ENCODE measurements around the gene ANKLE1. TPM values are rescaled to one million over a fixed set of nuclear protein-coding genes. Genes with fewer than 3 reads are reported as not detected.

ANKLE1 gene
- total and polyA plus RNA-seq, 2 experiments from 2014 or later: 9.1 to 20.2 TPM

DNA sequence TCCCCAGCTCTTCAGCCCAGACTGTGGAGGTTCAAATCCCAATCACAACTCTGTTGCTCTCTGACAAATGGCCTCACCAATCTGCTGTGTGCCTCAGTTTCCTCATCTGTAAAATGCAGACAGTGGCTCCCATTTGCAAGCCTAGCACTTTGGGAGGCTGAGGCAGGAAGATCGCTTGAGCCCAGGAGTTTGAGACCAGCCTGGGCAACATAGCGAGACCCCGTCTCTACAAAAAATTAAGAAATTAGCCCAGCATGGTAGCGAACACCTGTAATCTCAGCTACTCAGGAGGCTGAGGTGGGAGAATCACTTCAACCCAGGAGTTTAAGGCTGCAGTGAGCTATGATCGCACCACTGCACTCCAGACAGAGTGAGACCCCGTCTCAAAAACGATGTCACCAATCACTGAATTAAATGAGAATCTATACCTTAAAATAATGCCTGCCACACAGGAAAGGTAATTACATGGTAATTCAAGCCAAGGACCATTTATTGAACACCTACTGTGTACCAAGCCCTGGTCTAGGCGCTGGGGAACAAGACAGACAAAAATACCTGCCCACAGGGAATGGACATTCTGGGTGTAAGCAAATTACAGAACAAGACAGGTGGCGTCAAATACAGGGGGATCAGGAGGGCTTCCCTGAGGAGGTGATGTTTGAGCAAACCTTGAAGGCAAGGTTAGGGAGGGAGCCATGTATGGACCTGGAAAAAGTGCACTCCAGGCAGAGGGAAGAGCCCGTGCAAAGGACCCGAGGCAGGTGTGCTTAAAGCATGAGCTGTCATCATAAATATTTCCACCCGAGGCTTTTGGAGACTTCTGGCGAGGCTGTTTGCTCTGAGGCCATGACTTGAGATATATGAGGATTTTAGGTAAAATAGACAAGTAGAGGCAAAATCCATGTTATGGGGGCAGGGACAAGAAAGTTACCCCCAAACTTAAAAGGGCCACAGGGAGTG, 43.7 kb upstream of the ANKLE1 start:
- peaks cover 36% of the 10 kb centered on the region for H3K4me1 Mint-ChIP-seq
- no peak overlapping the region for H3K27ac Mint-ChIP-seq
- peaks cover 37% of the 10 kb centered on the region for H3F3A ChIP-seq (replicated peaks; ENCODE audit: low read depth)
- no peak for DNase-seq (ENCODE audit: low spot score)
- H3K9me2 ChIP-seq (ENCODE audit: insufficient read depth): no peaks in the 10 kb centered on the region
- H3K27me3 ChIP-seq (ENCODE audit: insufficient read depth): no peaks in the 10 kb centered on the region
- H3K79me2 ChIP-seq (replicated peaks; ENCODE audit: insufficient read depth): peaks cover 65% of the 10 kb centered on the region
- peaks cover 14% of the 10 kb centered on the region for H3K4me1 ChIP-seq (ENCODE audit: insufficient read depth)
- peak overlapping the region; percentile 26; the same call in 1 of the 3 replicates for H3K4me3 Mint-ChIP-seq
- no peaks in the 10 kb centered on the region; the same call in 1 of the 2 replicates for H3K36me3 ChIP-seq (ENCODE audit: insufficient read depth)
- no peak overlapping the region for H3K27ac ChIP-seq (ENCODE audit: low read depth)
- H4K20me1 ChIP-seq (replicated peaks; ENCODE audit: insufficient read depth): peaks cover 21% of the 10 kb centered on the region
- H3K36me3 Mint-ChIP-seq (ENCODE audit: low read depth): peaks cover 38% of the 10 kb centered on the region
- peaks cover 15% of the 10 kb centered on the region for H3K27me3 Mint-ChIP-seq (ENCODE audit: insufficient read depth, low read depth, poor library complexity)
- TF ChIP-seq, protein P1, sequence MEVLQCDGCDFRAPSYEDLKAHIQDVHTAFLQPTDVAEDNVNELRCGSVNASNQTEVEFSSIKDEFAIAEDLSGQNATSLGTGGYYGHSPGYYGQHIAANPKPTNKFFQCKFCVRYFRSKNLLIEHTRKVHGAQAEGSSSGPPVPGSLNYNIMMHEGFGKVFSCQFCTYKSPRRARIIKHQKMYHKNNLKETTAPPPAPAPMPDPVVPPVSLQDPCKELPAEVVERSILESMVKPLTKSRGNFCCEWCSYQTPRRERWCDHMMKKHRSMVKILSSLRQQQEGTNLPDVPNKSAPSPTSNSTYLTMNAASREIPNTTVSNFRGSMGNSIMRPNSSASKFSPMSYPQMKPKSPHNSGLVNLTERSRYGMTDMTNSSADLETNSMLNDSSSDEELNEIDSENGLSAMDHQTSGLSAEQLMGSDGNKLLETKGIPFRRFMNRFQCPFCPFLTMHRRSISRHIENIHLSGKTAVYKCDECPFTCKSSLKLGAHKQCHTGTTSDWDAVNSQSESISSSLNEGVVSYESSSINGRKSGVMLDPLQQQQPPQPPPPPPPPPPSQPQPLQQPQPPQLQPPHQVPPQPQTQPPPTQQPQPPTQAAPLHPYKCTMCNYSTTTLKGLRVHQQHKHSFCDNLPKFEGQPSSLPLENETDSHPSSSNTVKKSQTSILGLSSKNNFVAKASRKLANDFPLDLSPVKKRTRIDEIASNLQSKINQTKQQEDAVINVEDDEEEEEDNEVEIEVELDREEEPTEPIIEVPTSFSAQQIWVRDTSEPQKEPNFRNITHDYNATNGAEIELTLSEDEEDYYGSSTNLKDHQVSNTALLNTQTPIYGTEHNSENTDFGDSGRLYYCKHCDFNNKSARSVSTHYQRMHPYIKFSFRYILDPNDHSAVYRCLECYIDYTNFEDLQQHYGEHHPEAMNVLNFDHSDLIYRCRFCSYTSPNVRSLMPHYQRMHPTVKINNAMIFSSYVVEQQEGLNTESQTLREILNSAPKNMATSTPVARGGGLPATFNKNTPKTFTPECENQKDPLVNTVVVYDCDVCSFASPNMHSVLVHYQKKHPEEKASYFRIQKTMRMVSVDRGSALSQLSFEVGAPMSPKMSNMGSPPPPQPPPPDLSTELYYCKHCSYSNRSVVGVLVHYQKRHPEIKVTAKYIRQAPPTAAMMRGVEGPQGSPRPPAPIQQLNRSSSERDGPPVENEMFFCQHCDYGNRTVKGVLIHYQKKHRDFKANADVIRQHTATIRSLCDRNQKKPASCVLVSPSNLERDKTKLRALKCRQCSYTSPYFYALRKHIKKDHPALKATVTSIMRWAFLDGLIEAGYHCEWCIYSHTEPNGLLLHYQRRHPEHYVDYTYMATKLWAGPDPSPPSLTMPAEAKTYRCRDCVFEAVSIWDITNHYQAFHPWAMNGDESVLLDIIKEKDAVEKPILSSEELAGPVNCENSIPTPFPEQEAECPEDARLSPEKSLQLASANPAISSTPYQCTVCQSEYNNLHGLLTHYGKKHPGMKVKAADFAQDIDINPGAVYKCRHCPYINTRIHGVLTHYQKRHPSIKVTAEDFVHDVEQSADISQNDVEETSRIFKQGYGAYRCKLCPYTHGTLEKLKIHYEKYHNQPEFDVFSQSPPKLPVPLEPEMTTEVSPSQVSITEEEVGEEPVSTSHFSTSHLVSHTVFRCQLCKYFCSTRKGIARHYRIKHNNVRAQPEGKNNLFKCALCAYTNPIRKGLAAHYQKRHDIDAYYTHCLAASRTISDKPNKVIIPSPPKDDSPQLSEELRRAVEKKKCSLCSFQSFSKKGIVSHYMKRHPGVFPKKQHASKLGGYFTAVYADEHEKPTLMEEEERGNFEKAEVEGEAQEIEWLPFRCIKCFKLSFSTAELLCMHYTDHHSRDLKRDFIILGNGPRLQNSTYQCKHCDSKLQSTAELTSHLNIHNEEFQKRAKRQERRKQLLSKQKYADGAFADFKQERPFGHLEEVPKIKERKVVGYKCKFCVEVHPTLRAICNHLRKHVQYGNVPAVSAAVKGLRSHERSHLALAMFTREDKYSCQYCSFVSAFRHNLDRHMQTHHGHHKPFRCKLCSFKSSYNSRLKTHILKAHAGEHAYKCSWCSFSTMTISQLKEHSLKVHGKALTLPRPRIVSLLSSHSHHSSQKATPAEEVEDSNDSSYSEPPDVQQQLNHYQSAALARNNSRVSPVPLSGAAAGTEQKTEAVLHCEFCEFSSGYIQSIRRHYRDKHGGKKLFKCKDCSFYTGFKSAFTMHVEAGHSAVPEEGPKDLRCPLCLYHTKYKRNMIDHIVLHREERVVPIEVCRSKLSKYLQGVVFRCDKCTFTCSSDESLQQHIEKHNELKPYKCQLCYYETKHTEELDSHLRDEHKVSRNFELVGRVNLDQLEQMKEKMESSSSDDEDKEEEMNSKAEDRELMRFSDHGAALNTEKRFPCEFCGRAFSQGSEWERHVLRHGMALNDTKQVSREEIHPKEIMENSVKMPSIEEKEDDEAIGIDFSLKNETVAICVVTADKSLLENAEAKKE (CRISPR knock-in tag; IDR thresholded peaks at IDR 0.05): no peak
- TF ChIP-seq JUNB (IDR thresholded peaks at IDR 0.05; ENCODE audit: unreplicated experiment): no peak
- no peak for TF ChIP-seq ZNF114 (CRISPR knock-in tag; IDR thresholded peaks at IDR 0.05)
- TF ChIP-seq EZH2 (IDR thresholded peaks at IDR 0.05; ENCODE audit: low read depth, unreplicated experiment): no peak
- TF ChIP-seq ZNF331 (CRISPR knock-in tag; IDR thresholded peaks at IDR 0.05; ENCODE audit: low read depth): no peak
- TF ChIP-seq NANOG (IDR thresholded peaks at IDR 0.05; ENCODE audit: borderline replicate concordance): no peak
- TF ChIP-seq, protein P2, sequence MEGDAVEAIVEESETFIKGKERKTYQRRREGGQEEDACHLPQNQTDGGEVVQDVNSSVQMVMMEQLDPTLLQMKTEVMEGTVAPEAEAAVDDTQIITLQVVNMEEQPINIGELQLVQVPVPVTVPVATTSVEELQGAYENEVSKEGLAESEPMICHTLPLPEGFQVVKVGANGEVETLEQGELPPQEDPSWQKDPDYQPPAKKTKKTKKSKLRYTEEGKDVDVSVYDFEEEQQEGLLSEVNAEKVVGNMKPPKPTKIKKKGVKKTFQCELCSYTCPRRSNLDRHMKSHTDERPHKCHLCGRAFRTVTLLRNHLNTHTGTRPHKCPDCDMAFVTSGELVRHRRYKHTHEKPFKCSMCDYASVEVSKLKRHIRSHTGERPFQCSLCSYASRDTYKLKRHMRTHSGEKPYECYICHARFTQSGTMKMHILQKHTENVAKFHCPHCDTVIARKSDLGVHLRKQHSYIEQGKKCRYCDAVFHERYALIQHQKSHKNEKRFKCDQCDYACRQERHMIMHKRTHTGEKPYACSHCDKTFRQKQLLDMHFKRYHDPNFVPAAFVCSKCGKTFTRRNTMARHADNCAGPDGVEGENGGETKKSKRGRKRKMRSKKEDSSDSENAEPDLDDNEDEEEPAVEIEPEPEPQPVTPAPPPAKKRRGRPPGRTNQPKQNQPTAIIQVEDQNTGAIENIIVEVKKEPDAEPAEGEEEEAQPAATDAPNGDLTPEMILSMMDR (conservative IDR thresholded peaks at IDR 0.05; ENCODE audit: low read depth in 2 of 2): no peak
- no peak for TF ChIP-seq EZH2phosphoT487 (IDR thresholded peaks at IDR 0.05; ENCODE audit: unreplicated experiment)
- TF ChIP-seq CREB1 (CRISPR knock-in tag; IDR thresholded peaks at IDR 0.05; ENCODE audit: low read depth): no peak
- TF ChIP-seq, protein P3, sequence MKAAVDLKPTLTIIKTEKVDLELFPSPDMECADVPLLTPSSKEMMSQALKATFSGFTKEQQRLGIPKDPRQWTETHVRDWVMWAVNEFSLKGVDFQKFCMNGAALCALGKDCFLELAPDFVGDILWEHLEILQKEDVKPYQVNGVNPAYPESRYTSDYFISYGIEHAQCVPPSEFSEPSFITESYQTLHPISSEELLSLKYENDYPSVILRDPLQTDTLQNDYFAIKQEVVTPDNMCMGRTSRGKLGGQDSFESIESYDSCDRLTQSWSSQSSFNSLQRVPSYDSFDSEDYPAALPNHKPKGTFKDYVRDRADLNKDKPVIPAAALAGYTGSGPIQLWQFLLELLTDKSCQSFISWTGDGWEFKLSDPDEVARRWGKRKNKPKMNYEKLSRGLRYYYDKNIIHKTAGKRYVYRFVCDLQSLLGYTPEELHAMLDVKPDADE (IDR thresholded peaks at IDR 0.05): no peak
- no peak for TF ChIP-seq POLR2AphosphoS5 (IDR thresholded peaks at IDR 0.05; ENCODE audit: low read depth)
- no peak for TF ChIP-seq STAT1 (IDR thresholded peaks at IDR 0.05; ENCODE audit: unreplicated experiment)
- TF ChIP-seq, protein P4, sequence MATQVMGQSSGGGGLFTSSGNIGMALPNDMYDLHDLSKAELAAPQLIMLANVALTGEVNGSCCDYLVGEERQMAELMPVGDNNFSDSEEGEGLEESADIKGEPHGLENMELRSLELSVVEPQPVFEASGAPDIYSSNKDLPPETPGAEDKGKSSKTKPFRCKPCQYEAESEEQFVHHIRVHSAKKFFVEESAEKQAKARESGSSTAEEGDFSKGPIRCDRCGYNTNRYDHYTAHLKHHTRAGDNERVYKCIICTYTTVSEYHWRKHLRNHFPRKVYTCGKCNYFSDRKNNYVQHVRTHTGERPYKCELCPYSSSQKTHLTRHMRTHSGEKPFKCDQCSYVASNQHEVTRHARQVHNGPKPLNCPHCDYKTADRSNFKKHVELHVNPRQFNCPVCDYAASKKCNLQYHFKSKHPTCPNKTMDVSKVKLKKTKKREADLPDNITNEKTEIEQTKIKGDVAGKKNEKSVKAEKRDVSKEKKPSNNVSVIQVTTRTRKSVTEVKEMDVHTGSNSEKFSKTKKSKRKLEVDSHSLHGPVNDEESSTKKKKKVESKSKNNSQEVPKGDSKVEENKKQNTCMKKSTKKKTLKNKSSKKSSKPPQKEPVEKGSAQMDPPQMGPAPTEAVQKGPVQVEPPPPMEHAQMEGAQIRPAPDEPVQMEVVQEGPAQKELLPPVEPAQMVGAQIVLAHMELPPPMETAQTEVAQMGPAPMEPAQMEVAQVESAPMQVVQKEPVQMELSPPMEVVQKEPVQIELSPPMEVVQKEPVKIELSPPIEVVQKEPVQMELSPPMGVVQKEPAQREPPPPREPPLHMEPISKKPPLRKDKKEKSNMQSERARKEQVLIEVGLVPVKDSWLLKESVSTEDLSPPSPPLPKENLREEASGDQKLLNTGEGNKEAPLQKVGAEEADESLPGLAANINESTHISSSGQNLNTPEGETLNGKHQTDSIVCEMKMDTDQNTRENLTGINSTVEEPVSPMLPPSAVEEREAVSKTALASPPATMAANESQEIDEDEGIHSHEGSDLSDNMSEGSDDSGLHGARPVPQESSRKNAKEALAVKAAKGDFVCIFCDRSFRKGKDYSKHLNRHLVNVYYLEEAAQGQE (IDR thresholded peaks at IDR 0.05; ENCODE audit: unreplicated experiment): no peak
- no peaks in the 10 kb centered on the region for H3K9me3 Mint-ChIP-seq
- H2AFZ ChIP-seq: no peak overlapping the region
- H3K4me2 ChIP-seq: no peak overlapping the region
- H3K4me3 ChIP-seq: no peak overlapping the region
- ATAC-seq: no peak

Data from GM23338 (cell line).